GM18870 (cell line): Measurements from ENCODE around the gene IFNG.

Experiments used
- ATAC-seq: cut with Tn5 transposase; IDR thresholded peaks from one replicate; pipeline ENCODE4 v1.9.1; 2021; ENCODE audit warnings: moderate library complexity; ENCODE audit not compliant: unreplicated experiment

Gene IFNG

GRCh38 chr12:68118096-68118755, 41.3 kb downstream of the IFNG start:
- ATAC-seq = no peak

GRCh38 chr12:68117661-68118060, 41.9 kb downstream of the IFNG start:
- ATAC-seq = no peak

GRCh38 chr12:68115281-68115680, 44.3 kb downstream of the IFNG start:
- no peak for ATAC-seq

GRCh38 chr12:68114606-68115005, 44.9 kb downstream of the IFNG start:
- ATAC-seq = no peak

- ATAC-seq = no peak
Measured at GRCh38 chr12:68113644-68114043, 45.9 kb downstream of the IFNG start.

GRCh38 chr12:68111995-68112394, 47.5 kb downstream of the IFNG start:
- ATAC-seq = no peak

GRCh38 chr12:68109444-68110217, 49.9 kb downstream of the IFNG start:
- ATAC-seq = no peak

GRCh38 chr12:68109001-68109400, 50.5 kb downstream of the IFNG start:
- ATAC-seq = no peak

GRCh38 chr12:68106660-68107059, 52.9 kb downstream of the IFNG start:
- ATAC-seq = no peak

GRCh38 chr12:68106160-68106559, 53.4 kb downstream of the IFNG start:
- ATAC-seq = no peak
